Chondrocyte (in vitro differentiated cells): ENCODE data around the gene ANKRD50. TPM values are rescaled to one million over a fixed set of nuclear protein-coding genes. Genes with fewer than 3 reads are reported as not detected.

Source experiments
- DNase-seq: peaks from one replicate; pipeline ENCODE4 v3.0.0; 2021; ENCODE audit warnings: mixed read lengths, low spot score
- H3K27ac Mint-ChIP-seq: one replicate; pipeline ENCODE4 v1.8.0; 2021; ENCODE audit warnings: mild to moderate bottlenecking, moderate library complexity, mixed read lengths; ENCODE audit not compliant: unreplicated experiment
- H3K27me3 Mint-ChIP-seq: 2 replicates; pipeline ENCODE4 v1.8.0; 2021; ENCODE audit warnings: low read depth, mixed read lengths
- H3K36me3 Mint-ChIP-seq: 2 replicates; pipeline ENCODE4 v1.8.0; 2021; ENCODE audit warnings: low read depth, mixed read lengths
- H3K4me1 Mint-ChIP-seq: 2 replicates; pipeline ENCODE4 v1.8.0; 2021; ENCODE audit warnings: low read depth, mild to moderate bottlenecking, mixed read lengths
- H3K4me3 Mint-ChIP-seq: one replicate; pipeline ENCODE4 v1.8.0; 2021; ENCODE audit warnings: mild to moderate bottlenecking, moderate library complexity, mixed read lengths; ENCODE audit not compliant: unreplicated experiment
- H3K9me3 Mint-ChIP-seq: 2 replicates; pipeline ENCODE4 v1.8.0; 2021; ENCODE audit warnings: low read depth, mixed read lengths
- CTCF ChIP-seq: fragments of 200-600 bp; sonication (generic); IDR thresholded peaks from 2 replicates; pipeline ENCODE4 v1.5.0; 2021; ENCODE audit warnings: antibody characterized with exemption, mild to moderate bottlenecking, moderate library complexity
- total RNA-seq: library from RNA; stranded (reverse); gene quantifications from 3 replicates; pipeline ENCODE4 v1.2.1, GENCODE V29; 2021

The ANKRD50 gene
- total RNA-seq, 1 donor from 2014 or later, result 47.8 TPM

GRCh38 chr4:124738994-124739393, 26.5 kb upstream of the ANKRD50 start:
- no peaks in the 10 kb centered on the region for H3K36me3 Mint-ChIP-seq
- no peaks in the 10 kb centered on the region for H3K9me3 Mint-ChIP-seq
- no peak for TF ChIP-seq CTCF
- H3K27me3 Mint-ChIP-seq, result no peaks in the 10 kb centered on the region
- no peak for DNase-seq
- H3K4me1 Mint-ChIP-seq, result no peaks in the 10 kb centered on the region
- no peak overlapping the region for H3K27ac Mint-ChIP-seq
- H3K4me3 Mint-ChIP-seq, result no peak overlapping the region

GRCh38 chr4:124737619-124738018, 25.1 kb upstream of the ANKRD50 start:
- no peak overlapping the region for H3K27ac Mint-ChIP-seq
- H3K4me3 Mint-ChIP-seq, result no peak overlapping the region
- H3K9me3 Mint-ChIP-seq, result no peaks in the 10 kb centered on the region
- TF ChIP-seq CTCF, result no peak
- H3K27me3 Mint-ChIP-seq, result no peaks in the 10 kb centered on the region
- H3K4me1 Mint-ChIP-seq, result no peaks in the 10 kb centered on the region
- H3K36me3 Mint-ChIP-seq, result no peaks in the 10 kb centered on the region
- DNase-seq, result no peak

- TF ChIP-seq CTCF, result no peak
- H3K4me3 Mint-ChIP-seq, result no peak overlapping the region
- H3K36me3 Mint-ChIP-seq, result no peaks in the 10 kb centered on the region
- H3K27me3 Mint-ChIP-seq, result no peaks in the 10 kb centered on the region
- no peak for DNase-seq
- no peak overlapping the region for H3K27ac Mint-ChIP-seq
- H3K9me3 Mint-ChIP-seq, result no peaks in the 10 kb centered on the region
- H3K4me1 Mint-ChIP-seq, result no peaks in the 10 kb centered on the region
Observed at GRCh38 chr4:124736526-124736925, 24.0 kb upstream of the ANKRD50 start.

- H3K9me3 Mint-ChIP-seq, result no peaks in the 10 kb centered on the region
- H3K27me3 Mint-ChIP-seq, result no peaks in the 10 kb centered on the region
- H3K4me3 Mint-ChIP-seq, result no peak overlapping the region
- peaks cover 3% of the 10 kb centered on the region for H3K4me1 Mint-ChIP-seq
- H3K36me3 Mint-ChIP-seq, result no peaks in the 10 kb centered on the region
- TF ChIP-seq CTCF, result no peak
- no peak overlapping the region for H3K27ac Mint-ChIP-seq
- no peak for DNase-seq
Observed at GRCh38 chr4:124727331-124727890, 14.9 kb upstream of the ANKRD50 start.

GRCh38 chr4:124726269-124726668, 13.7 kb upstream of the ANKRD50 start:
- Mint-ChIP-seq H3K4me1 (peaks cover 3% of the 10 kb centered on the region), H3K9me3 (no peaks in the 10 kb centered on the region), H3K27me3 (no peaks in the 10 kb centered on the region), H3K4me3 (no peak overlapping the region), H3K36me3 (no peaks in the 10 kb centered on the region), H3K27ac (no peak overlapping the region)
- TF ChIP-seq CTCF, result no peak
- DNase-seq, result no peak
